Measurements from ENCODE around the gene TSC22D1. TPM values are rescaled to one million over a fixed set of nuclear protein-coding genes. Genes with fewer than 3 reads are reported as not detected.
"Not testable (repeated sequence)": the region's sequence is repeated elsewhere in the genome, so short reads cannot be mapped to it uniquely, and the experiment has no call there.

The TSC22D1 gene
- total and polyA plus RNA-seq, 7 donors = 34.5 to 203 (median 121) TPM

DNA sequence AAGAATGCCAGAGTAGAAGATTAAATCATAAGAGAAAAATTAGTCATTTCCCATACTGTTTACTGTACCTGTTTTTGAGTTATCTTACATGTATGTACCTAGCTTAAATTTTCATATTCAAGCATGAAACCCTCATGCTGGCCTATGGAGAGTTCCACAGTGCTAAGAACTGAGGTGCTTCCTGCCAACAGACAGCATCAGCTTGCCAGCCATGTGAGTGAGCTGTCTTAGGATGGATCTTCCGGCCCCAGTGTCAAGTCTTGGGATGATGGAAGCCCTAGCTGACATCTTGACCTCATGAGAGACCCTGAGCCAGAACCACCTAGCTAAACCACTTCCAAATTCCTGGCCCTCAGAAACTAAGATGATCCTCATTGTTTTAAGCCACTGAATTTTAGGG lies 112.4 kb downstream of the TSC22D1 start:
- no peak overlapping the region for H3K4me3 ChIP-seq
- no peaks in the 10 kb centered on the region for H3K9me3 ChIP-seq
- intact Hi-C loops (cut with DNase I) = no loop called here
- 25 to 77% (median 45%) methylated on average over 1 of the region's 1 CpG for WGBS, 3 donors
- no peaks in the 10 kb centered on the region for H3K36me3 ChIP-seq (ENCODE audit: insufficient read depth in 1 of 2, low read depth in 1 of 2)
- peaks cover 12% of the 10 kb centered on the region for H3K4me1 ChIP-seq
- H3K27me3 ChIP-seq (ENCODE audit: insufficient read depth in 3 of 3, low read length in 2 of 3) = no peaks in the 10 kb centered on the region
- TF ChIP-seq, protein P1, sequence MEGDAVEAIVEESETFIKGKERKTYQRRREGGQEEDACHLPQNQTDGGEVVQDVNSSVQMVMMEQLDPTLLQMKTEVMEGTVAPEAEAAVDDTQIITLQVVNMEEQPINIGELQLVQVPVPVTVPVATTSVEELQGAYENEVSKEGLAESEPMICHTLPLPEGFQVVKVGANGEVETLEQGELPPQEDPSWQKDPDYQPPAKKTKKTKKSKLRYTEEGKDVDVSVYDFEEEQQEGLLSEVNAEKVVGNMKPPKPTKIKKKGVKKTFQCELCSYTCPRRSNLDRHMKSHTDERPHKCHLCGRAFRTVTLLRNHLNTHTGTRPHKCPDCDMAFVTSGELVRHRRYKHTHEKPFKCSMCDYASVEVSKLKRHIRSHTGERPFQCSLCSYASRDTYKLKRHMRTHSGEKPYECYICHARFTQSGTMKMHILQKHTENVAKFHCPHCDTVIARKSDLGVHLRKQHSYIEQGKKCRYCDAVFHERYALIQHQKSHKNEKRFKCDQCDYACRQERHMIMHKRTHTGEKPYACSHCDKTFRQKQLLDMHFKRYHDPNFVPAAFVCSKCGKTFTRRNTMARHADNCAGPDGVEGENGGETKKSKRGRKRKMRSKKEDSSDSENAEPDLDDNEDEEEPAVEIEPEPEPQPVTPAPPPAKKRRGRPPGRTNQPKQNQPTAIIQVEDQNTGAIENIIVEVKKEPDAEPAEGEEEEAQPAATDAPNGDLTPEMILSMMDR (IDR thresholded peaks at IDR 0.05) = no peak
- ATAC-seq = peak; percentile 48 to 61 (median 52)
- H3K27ac ChIP-seq = no peak overlapping the region
- DNase-seq = no peak

DNA sequence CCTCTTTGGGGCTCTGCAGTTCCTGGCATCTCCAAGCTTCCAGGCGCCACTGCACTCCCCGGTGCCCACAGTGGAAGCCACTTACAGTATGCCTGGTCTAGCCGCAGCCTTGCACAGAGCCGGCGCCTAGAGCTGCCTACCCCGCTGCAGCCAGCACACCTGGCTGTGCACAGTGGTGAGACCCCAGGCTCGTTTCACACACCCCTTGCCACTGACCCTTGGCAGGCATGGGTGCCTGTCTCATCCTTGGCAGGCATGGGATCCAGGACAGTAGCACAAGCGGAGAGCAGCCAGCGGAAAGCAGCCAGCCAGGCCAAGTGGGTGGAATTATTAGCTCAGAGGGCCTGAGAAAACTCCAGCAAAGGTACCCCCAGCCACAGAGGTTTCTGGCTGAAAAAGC lies 116.5 kb downstream of the TSC22D1 start:
- 77 to 92% (median 82%) methylated on average over 9 of the region's 9 CpGs for WGBS, 3 donors
- TF ChIP-seq, protein P1 (IDR thresholded peaks at IDR 0.05) = no peak
- DNase-seq (peak in 1 of 2 donors; percentile 50), ATAC-seq (peak in 3 of 4 donors; percentile 21 to 59 (median 47))
- Histone ChIP-seq H3K4me1 (peaks cover 10% of the 10 kb centered on the region), H3K27me3 (ENCODE audit: insufficient read depth in 3 of 3, low read length in 2 of 3) (no peaks in the 10 kb centered on the region), H3K4me3 (no peak overlapping the region), H3K36me3 (ENCODE audit: insufficient read depth in 1 of 2, low read depth in 1 of 2) (no peaks in the 10 kb centered on the region), H3K9me3 (no peaks in the 10 kb centered on the region), H3K27ac (no peak overlapping the region)
- intact Hi-C loops (cut with DNase I) = no loop called here

DNA sequence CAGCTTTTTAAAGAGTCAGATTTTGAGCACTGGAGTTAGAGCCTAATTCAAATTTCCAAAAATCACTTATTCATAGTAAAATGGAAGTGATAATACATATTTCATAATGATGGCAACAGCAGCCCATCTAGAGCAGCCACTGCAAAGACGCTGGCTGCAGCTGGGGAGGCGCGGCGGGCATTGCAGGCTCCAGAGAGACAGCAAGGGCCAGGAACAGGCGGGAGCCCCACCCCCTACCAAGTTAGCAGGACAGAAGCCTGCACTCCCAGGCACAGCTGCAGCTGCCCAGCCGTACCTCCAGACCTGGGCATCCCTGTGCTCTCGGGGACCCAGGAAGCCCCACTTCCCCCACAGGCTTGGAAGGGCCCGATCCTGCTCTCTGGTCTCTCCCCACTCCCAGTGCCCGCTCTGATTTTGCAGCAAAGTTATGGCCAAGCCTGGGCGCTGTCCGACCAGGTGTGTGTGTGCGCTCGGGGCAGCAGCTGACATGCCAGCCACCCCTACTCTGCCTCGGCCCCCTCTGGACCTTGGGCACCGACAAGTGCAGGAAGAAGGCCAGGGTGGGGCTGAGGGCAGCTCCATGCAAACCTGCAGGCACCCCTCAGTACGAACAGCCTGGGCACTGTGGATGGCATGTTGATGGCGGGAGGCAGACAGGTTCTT lies 117.7 kb downstream of the TSC22D1 start:
- DNase-seq (no peak), ATAC-seq (peak in 3 of 4 donors; percentile 31 to 42 (median 38))
- Histone ChIP-seq H3K27me3 (ENCODE audit: insufficient read depth in 3 of 3, low read length in 2 of 3) (no peaks in the 10 kb centered on the region), H3K27ac (no peak overlapping the region), H3K9me3 (no peaks in the 10 kb centered on the region), H3K4me3 (no peak overlapping the region), H3K4me1 (peaks cover 10% of the 10 kb centered on the region), H3K36me3 (ENCODE audit: insufficient read depth in 1 of 2, low read depth in 1 of 2) (no peaks in the 10 kb centered on the region)
- 94 to 96% (median 94%) methylated on average over 17 of the region's 17 CpGs for WGBS, 3 donors
- TF ChIP-seq, protein P1 (IDR thresholded peaks at IDR 0.05) = no peak
- intact Hi-C loops (cut with DNase I) = no loop called here

DNA sequence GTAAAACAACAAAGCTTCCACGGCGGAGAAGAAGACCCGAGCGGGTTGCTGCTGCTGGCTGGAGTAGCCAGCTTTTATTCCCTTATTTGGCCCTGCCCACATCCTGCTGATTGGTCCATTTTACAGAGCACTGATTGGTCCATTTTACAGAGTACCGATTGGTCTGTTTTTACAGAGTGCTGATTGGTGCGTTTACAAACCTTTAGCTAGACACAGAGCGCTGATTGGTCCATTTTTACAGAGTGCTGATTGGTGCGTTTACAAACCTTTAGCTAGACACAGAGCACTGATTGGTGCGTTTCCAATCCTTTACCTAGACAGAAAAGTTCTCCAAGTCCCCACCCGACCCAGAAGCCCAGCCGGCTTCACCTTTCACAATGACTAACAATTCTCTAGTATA lies 119.9 kb downstream of the TSC22D1 start:
- intact Hi-C loops (cut with DNase I); H3K36me3 ChIP-seq (ENCODE audit: insufficient read depth in 1 of 2, low read depth in 1 of 2): not testable (repeated sequence)

DNA sequence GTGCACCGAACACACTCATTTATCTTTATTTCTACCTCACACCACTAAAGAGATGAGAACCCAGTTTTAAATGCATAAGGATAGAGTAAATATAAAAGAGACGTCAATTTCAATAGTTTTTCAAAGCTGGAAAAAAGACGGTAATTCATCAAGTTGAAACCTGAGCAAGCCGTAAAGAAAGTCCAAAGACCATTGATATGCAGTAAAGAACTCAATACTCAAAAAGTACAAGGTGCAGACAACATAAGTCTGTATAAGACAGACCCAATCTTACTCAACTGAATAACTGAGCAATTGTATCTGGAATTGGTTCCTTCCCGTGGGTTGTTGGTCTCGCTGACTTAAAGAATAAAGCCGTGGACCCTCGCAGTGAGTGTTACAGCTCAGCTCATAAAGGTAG lies 120.4 kb downstream of the TSC22D1 start:
- no peak for DNase-seq
- H3K27ac ChIP-seq = no peak overlapping the region
- H3K36me3 ChIP-seq (ENCODE audit: insufficient read depth in 1 of 2, low read depth in 1 of 2) = no peaks in the 10 kb centered on the region
- intact Hi-C loops (cut with DNase I) = no loop called here
- TF ChIP-seq, protein P1 (IDR thresholded peaks at IDR 0.05) = no peak
- peaks cover 26% of the 10 kb centered on the region for H3K4me1 ChIP-seq
- no peaks in the 10 kb centered on the region for H3K9me3 ChIP-seq
- H3K4me3 ChIP-seq = no peak overlapping the region
- WGBS, 3 donors = 94 to 96% (median 95%) methylated on average over 8 of the region's 8 CpGs
- no peak for ATAC-seq
- H3K27me3 ChIP-seq (ENCODE audit: insufficient read depth in 3 of 3, low read length in 2 of 3) = no peaks in the 10 kb centered on the region

More for the DNA sequence above, 119.9 kb downstream of the TSC22D1 start:
- H3K27me3 ChIP-seq (ENCODE audit: insufficient read depth in 3 of 3, low read length in 2 of 3); H3K27ac ChIP-seq; H3K9me3 ChIP-seq; H3K4me3 ChIP-seq; ATAC-seq; DNase-seq: not testable (repeated sequence)
- peaks cover 23% of the 10 kb centered on the region for H3K4me1 ChIP-seq
- 97 to 98% (median 97%) methylated on average over 11 of the region's 11 CpGs for WGBS, 3 donors

All from psoas muscle (tissue), 8 donors.